Measurements from ENCODE around the gene RAB44.
A peak's percentile ranks its signal among the peaks of the same experiment; 100 is the strongest.
"Not testable (repeated sequence)": the region's sequence is repeated elsewhere in the genome, so short reads cannot be mapped to it uniquely, and the experiment has no call there.

The RAB44 gene

GRCh38 chr6:36704961-36705577 lies 7.4 kb downstream of the RAB44 start:
- DNase-seq: not testable (repeated sequence)

- DNase-seq: no peak
Observed at GRCh38 chr6:36706339-36706738, 8.7 kb downstream of the RAB44 start.

GRCh38 chr6:36712816-36713215 lies 15.2 kb downstream of the RAB44 start:
- DNase-seq: no peak

- DNase-seq: no peak
Observed at GRCh38 chr6:36713846-36714245, 16.2 kb downstream of the RAB44 start.

DNA sequence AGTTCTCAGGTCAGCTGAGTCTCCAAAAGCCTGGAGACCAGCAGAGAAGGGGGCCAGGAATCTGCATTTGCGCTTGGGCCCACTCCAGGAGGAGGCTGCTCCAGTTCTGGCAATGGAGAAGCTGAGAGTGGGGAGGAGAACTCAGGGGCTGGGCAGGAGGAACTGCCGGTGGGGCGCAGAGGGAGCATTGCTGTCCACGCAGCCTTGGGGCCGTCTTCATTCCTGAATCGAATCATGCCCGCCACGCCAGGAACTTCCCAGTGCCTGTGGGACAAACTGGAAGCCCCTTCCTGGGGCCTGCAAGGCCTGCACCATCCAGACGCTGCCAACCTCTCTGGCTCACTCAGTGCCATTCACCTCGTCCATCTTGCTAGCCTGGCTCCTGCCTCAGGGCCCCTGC lies 16.9 kb downstream of the RAB44 start:
- no peak for DNase-seq

GRCh38 chr6:36715469-36715868 lies 17.8 kb downstream of the RAB44 start:
- DNase-seq: no peak

- DNase-seq: no peak
Observed at GRCh38 chr6:36716476-36717093, 19.0 kb downstream of the RAB44 start.

DNA sequence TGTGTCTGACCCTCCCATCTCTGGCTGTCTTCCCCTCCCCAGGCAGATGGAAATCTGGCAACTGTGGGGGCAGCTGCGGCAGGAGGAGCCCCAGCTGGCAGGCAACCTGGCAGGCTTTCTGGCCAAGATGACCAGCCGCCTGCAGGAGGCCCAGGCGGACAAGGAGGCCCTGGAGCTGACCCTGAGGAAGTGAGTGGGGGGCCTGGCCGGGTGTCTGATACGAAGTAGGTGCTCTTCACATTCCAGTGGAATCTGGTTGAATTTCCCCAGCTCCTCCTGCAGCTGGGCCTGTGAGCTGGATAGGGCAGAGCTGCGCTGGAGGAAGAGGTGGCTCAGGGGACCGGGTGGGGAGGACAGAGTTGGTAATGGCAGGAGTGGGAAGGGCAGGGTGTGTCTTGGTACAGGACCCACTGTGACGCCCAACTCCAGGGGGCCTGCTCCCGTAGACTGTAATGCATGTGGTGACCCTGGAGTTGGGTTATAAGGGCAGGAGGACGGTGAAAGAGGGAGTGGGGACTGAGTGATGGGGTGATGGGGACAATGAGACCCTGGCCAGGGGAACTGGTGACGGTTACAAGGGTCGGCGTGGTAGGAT lies 19.7 kb downstream of the RAB44 start:
- no peak for DNase-seq

DNA sequence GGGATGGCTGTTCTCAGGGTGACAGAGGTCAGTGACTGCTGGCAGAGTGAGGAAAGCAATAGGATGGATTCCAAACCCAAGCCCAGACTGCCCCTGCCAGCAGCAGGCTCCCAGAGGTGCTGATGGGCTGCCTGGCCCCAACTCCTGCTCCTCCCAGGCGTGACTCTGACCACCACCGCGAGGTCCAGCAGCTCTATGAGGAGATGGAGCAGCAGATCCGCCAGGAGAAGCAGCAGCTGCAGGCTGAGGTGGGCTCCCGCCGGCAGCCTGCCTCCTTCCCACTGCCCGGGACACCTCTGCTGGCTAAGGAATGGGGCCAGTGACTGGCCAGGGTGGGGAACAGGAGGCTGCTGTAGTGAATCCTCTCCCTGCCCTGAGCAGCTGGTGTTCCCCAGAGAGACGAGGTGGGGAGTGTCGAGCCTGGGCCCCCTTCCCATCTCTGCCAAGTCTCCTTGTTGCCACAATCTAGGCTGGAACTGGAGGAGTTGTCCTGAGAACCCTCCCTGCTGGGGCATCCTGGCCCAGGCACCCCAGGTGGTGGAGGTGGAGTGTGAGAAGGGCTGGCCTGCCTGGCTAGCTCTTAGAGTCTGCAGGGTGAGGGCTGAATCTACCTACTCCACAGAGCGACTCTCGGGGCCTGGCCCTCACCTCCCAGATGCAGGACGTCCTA lies 20.4 kb downstream of the RAB44 start:
- DNase-seq: no peak

GRCh38 chr6:36718560-36718959 lies 20.9 kb downstream of the RAB44 start:
- no peak for DNase-seq

GRCh38 chr6:36719126-36719525 lies 21.5 kb downstream of the RAB44 start:
- no peak for DNase-seq

- no peak for DNase-seq
Observed at GRCh38 chr6:36720251-36721141, 22.9 kb downstream of the RAB44 start.

GRCh38 chr6:36721369-36722140 lies 23.9 kb downstream of the RAB44 start:
- no peak for DNase-seq

DNA sequence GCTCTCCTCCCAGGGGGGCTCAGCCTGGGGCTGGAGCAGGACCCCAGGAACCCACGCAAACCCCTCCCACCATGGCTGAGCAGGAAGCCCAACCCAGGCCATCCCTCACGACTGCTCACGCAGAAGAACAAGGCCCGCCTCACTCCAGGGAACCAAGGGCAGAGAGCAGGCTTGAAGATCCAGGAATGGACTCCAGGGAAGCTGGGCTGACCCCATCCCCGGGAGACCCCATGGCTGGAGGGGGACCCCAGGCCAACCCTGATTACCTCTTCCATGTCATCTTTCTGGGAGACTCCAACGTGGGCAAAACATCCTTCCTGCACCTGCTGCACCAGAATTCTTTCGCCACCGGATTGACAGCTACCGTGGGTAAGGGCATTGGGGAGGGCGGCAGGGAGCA lies 24.7 kb downstream of the RAB44 start:
- DNase-seq: no peak

DNA sequence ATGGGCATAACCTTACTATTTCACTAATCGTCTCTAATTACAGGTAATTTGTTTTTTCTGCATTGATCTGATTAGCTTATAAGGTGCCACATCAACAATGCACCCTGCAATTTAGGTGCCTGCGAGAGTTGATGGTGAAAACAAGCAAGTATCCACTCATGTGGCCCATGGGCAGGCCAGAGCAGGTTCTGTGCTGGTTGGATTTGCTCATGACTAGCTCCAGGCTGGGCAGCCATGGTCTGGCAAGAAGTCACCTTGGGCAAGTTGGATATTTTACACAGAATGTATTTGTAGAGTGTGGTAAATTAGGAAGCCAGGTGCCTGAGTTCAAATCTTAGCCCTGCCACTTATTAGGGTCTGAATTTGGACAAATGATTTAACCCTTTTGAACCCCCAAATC lies 25.3 kb downstream of the RAB44 start:
- no peak for DNase-seq

GRCh38 chr6:36723992-36724391 lies 26.4 kb downstream of the RAB44 start:
- DNase-seq: not testable (repeated sequence)

DNA sequence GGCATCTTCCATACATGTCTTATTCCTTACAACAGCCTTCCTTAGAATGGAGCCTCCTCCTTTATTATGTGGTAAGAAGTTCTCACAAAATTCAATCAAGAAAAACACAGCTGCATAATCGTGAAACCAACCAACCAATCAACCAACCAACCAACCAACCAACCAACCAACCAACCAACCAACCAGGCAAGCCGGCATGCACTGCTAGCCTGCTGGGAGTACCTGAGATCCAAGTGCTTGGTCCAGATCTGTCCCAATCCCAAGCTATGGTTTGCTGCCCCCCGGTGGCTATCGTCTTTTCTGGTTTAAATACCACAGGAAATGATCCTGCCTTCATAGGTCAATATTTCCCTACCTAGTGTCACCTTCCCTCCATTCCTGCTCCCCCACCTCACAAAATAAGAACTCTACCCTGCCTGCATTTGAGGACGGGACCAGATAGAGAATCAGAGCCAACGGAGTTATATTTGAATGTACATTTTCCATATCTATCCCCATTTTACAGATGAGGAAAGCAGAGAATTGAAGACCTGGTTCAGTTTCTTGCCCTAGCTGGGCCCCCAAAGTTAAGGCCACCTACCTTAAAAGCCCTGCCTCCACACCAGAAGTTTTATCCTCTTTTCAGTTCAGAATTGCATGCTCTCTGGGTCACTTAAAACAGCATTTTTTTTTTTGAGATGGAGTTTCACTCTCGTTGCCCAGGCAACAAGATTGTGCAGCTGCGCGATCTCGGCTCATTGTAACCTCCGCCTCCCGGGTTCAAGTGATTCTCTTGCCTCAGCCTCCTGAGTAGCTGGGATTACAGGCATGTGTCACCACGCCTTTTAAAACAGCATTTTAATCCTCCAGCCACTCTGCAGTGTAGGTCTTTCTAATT lies 27.1 kb downstream of the RAB44 start:
- peak in 13 of 56 donors; percentile 2 to 55 (median 12) for DNase-seq

DNA sequence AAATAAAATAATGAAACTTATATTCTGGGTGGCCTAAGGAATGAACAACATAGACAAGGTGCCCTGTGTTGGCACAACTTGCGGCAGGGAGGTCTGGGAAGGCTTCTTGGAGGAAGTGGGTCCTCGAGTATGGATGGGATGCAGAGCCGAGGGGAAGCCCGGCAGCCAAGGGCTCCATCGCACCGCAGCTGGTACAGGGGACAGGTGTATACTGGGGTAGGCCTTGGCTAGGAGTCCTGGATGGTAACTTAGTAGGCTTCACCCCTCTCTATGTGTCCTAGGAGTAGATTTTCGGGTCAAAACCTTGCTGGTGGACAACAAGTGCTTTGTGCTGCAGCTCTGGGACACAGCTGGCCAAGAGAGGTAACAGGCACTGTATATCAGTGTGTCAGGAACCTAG lies 28.0 kb downstream of the RAB44 start:
- DNase-seq: no peak

DNA sequence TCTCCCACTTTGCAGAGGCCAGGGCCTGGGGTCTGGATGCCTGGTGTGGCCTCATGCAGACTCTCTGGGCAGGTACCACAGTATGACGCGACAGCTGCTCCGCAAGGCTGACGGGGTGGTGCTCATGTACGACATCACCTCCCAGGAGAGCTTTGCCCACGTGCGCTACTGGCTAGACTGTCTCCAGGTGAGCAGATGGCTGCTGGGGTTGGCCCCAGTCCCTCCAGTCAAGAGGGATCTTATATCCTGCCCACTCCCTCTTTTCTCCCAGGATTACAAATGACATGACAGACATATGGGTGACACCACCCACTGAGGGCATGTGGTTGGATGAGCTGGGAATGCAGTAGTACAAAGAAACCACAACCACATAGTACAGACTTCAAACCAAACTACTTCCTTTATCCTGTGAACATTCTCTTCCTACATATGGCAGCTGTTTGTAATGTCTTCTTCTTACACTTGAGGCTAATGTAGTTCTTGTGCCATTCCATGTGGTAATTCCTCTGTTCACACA lies 29.9 kb downstream of the RAB44 start:
- no peak for DNase-seq

Data from amygdala (tissue), 56 donors.